PC-3 (cell line): ENCODE measurements around the gene RNPEP.

Experiments used
- EZH2 ChIP-seq: fragments of 300-600 bp; sonication (generic); IDR thresholded peaks from one replicate; pipeline ENCODE4 v1.6.1; 2017; ENCODE audit warnings: antibody characterized with exemption, mild to moderate bottlenecking, low read length; ENCODE audit not compliant: unreplicated experiment
- EZH2phosphoT487 ChIP-seq: fragments of 300-600 bp; sonication (generic); IDR thresholded peaks from 2 replicates; pipeline ENCODE4 v1.6.1; 2018; ENCODE audit warnings: mild to moderate bottlenecking, antibody characterized with exemption, low read length, borderline replicate concordance
- TF ChIP-seq, protein P1 (sequence below): fragments of 300-600 bp; sonication (generic); conservative IDR thresholded peaks from 2 replicates; pipeline ENCODE4 v1.5.1; 2017; ENCODE audit warnings: antibody characterized with exemption, low read depth, mild to moderate bottlenecking, low read length

DNA sequence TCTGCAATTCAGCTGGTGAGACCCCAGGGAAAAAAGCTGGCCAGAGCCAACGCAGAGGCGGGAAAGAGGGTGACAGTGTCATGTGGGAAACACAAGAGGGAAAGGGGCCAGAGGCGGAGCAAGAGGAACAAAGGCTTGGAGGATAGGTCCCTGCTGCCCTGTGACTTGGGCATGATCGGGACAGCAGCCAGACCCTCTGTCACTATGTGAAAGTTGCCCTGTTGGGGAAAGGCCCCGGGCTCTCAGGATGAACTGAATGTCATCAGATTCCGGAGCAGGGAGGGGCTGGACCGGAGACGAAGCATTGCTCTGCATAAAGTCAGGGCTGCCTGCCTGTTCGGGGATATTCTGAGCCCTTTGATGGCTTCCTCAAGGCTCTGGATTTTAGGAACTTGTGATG is 22.3 kb downstream of the RNPEP start:
- TF ChIP-seq, protein P1, sequence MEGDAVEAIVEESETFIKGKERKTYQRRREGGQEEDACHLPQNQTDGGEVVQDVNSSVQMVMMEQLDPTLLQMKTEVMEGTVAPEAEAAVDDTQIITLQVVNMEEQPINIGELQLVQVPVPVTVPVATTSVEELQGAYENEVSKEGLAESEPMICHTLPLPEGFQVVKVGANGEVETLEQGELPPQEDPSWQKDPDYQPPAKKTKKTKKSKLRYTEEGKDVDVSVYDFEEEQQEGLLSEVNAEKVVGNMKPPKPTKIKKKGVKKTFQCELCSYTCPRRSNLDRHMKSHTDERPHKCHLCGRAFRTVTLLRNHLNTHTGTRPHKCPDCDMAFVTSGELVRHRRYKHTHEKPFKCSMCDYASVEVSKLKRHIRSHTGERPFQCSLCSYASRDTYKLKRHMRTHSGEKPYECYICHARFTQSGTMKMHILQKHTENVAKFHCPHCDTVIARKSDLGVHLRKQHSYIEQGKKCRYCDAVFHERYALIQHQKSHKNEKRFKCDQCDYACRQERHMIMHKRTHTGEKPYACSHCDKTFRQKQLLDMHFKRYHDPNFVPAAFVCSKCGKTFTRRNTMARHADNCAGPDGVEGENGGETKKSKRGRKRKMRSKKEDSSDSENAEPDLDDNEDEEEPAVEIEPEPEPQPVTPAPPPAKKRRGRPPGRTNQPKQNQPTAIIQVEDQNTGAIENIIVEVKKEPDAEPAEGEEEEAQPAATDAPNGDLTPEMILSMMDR: no peak
- TF ChIP-seq EZH2phosphoT487 (no peak), EZH2 (no peak)
